Transverse colon (tissue), 4 donors: ENCODE measurements around the gene EXT2.

Experiments used
- CTCF ChIP-seq, 5 experiments: fragments of 200-600 bp in 3 of 5; fragments of 450-650 bp in 2 of 5; sonication (generic) in 3 of 5; IDR thresholded peaks; 1 replicate in 2 of 5; 2 replicates in 3 of 5; pipeline ENCODE4 v1.5.1; 2016 to 2017; ENCODE audit warnings: antibody characterized with exemption in 5 of 5, inconsistent platforms in 3 of 5, mild to moderate bottlenecking in 2 of 5, moderate library complexity in 1 of 5
- POLR2A ChIP-seq: fragments of 450-650 bp; IDR thresholded peaks from one replicate; pipeline ENCODE4 v1.6.1; 2016; ENCODE audit warnings: antibody characterized with exemption, mild to moderate bottlenecking, moderate library complexity
- POLR2AphosphoS5 ChIP-seq, 3 donors: sonication (generic); formaldehyde crosslinking; IDR thresholded peaks; one replicate each; pipeline ENCODE4 v1.6.1; 2016; ENCODE audit warnings: antibody characterized with exemption in 3 of 3

GRCh38 chr11:44243086-44243485 is 147.6 kb downstream of the EXT2 start:
- TF ChIP-seq POLR2A (no peak), CTCF (IDR thresholded peaks at IDR 0.05) (no peak), POLR2AphosphoS5 (IDR thresholded peaks at IDR 0.05) (no peak)
